Body of pancreas (tissue), 4 donors: ENCODE results near the gene LSM4.

Experiments
- POLR2A ChIP-seq, 3 donors: fragments of 450-650 bp; IDR thresholded peaks; one replicate each; pipeline ENCODE4 v1.6.1; 2016; ENCODE audit warnings: antibody characterized with exemption in 3 of 3, mild to moderate bottlenecking in 2 of 3
- TF ChIP-seq, protein P1 (sequence below), 7 experiments: fragments of 450-650 bp in 4 of 7; fragments of 200-600 bp in 3 of 7; sonication (generic) in 3 of 7; IDR thresholded peaks; one replicate each; pipeline ENCODE4 v1.5.1; 2016 to 2019; ENCODE audit warnings: antibody characterized with exemption in 7 of 7

GRCh38 chr19:18306209-18306887 lies 16.5 kb downstream of the LSM4 start:
- TF ChIP-seq, protein P1, sequence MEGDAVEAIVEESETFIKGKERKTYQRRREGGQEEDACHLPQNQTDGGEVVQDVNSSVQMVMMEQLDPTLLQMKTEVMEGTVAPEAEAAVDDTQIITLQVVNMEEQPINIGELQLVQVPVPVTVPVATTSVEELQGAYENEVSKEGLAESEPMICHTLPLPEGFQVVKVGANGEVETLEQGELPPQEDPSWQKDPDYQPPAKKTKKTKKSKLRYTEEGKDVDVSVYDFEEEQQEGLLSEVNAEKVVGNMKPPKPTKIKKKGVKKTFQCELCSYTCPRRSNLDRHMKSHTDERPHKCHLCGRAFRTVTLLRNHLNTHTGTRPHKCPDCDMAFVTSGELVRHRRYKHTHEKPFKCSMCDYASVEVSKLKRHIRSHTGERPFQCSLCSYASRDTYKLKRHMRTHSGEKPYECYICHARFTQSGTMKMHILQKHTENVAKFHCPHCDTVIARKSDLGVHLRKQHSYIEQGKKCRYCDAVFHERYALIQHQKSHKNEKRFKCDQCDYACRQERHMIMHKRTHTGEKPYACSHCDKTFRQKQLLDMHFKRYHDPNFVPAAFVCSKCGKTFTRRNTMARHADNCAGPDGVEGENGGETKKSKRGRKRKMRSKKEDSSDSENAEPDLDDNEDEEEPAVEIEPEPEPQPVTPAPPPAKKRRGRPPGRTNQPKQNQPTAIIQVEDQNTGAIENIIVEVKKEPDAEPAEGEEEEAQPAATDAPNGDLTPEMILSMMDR (IDR thresholded peaks at IDR 0.05) = no peak
- TF ChIP-seq POLR2A (IDR thresholded peaks at IDR 0.05) = no peak
